GM18951 (cell line): ENCODE results near the gene SEC14L5.

Experiments used
- POLR2A ChIP-seq: IDR thresholded peaks from 4 replicates; pipeline ENCODE4 v1.6.1; 2011; ENCODE audit warnings: mild to moderate bottlenecking; ENCODE audit not compliant: insufficient read length, insufficient read depth; ENCODE audit errors: extremely low read depth
- in situ Hi-C: fragments of 300-500 bp; cut with MboI; formaldehyde crosslinking; loops from one replicate; pipeline ENCODE4 v1.12.0; 2022; ENCODE audit warnings: low sequenced_read_pairs, mixed read lengths, inconsistent platforms; ENCODE audit not compliant: unreplicated experiment

SEC14L5 gene

GRCh38 chr16:5062790-5063765 lies 104.9 kb downstream of the SEC14L5 start:
- in situ Hi-C loops, result no loop called here

GRCh38 chr16:5064915-5065314 lies 106.8 kb downstream of the SEC14L5 start:
- in situ Hi-C loops, result no loop called here
- TF ChIP-seq POLR2A, result no peak

More at GRCh38 chr16:5062790-5063765, 104.9 kb downstream of the SEC14L5 start:
- no peak for TF ChIP-seq POLR2A

GRCh38 chr16:5065326-5065725 lies 107.2 kb downstream of the SEC14L5 start:
- TF ChIP-seq POLR2A, result no peak
- in situ Hi-C loops, result no loop called here

- in situ Hi-C loops, result no loop called here
- TF ChIP-seq POLR2A, result no peak
Measured at GRCh38 chr16:5065813-5066212, 107.7 kb downstream of the SEC14L5 start, which contains the start of gene C16orf89. Gene C16orf89 (minus strand): TSS chr16:5065956. CDS start chr16:5065908, 48 bp downstream.

GRCh38 chr16:5066511-5066910 lies 108.4 kb downstream of the SEC14L5 start:
- TF ChIP-seq POLR2A, result no peak
- in situ Hi-C loops, result no loop called here
